ENCODE data around the gene OR14C36. TPM values are rescaled to one million over a fixed set of nuclear protein-coding genes. Genes with fewer than 3 reads are reported as not detected.

Gene OR14C36
- polyA plus RNA-seq, 1 donor (not counting 4 experiments of a cell fraction or from before 2014, with no cell fraction given), result not detected

DNA sequence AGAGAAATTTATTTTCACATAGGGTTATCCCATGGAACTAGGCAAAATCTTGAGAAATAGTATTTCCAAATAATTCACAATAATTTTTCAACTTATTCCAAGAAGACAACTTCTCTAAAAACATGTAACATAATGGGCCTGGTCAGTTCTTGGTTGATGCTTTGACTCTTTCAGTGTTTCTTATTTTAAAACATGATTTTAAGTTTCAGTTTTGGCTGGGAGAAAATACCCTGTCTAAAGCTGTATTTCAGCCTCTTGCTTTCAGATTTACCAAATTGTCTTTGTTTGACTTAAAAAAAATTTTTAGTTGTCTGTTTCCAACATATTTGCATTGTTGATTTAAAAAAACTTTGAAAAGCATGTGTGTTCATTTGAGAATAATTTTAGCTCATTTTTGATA is 18.0 kb downstream of the OR14C36 start:
- Histone ChIP-seq H3K9ac (ENCODE audit: control insufficient read depth, extremely low read depth, insufficient read depth, low read length) (no peak overlapping the region), H3K79me2 (ENCODE audit: control insufficient read depth, insufficient read depth, low read length) (no peaks in the 10 kb centered on the region), H2AFZ (ENCODE audit: control insufficient read depth, low read length) (no peak overlapping the region), H3K4me3 (ENCODE audit: control insufficient read depth in 2 of 3, extremely low read depth in 1 of 3, insufficient read depth in 2 of 3, low read depth in 1 of 3, low read length in 3 of 3) (no peak overlapping the region), H3K4me1 (ENCODE audit: control insufficient read depth, extremely low read depth, insufficient read depth, low read length) (no peaks in the 10 kb centered on the region), H3K27me3 (ENCODE audit: control insufficient read depth, extremely low read depth, insufficient read depth, low read length) (no peaks in the 10 kb centered on the region), H3K36me3 (ENCODE audit: control insufficient read depth in 2 of 2, extremely low read depth in 1 of 2, insufficient read depth in 2 of 2, low read length in 2 of 2) (no peaks in the 10 kb centered on the region), H4K20me1 (ENCODE audit: control insufficient read depth, extremely low read depth, insufficient read depth, low read length) (no peaks in the 10 kb centered on the region), H3K27ac (ENCODE audit: control insufficient read depth, insufficient read depth, low read length) (no peak overlapping the region), H3K4me2 (ENCODE audit: control insufficient read depth, extremely low read depth, insufficient read depth, low read depth, low read length) (no peak overlapping the region), H3K9me3 (ENCODE audit: control insufficient read depth, low read depth, low read length) (no peaks in the 10 kb centered on the region), H3K9me1 (ENCODE audit: control insufficient read depth, extremely low read depth, insufficient read depth, low read length) (no peaks in the 10 kb centered on the region)
- dilution Hi-C loops (cut with MboI; ENCODE audit: extremely low pct_ligation_motif_present, low sequenced_read_pairs), result no loop called here
- no peak for DNase-seq (ENCODE audit: low read depth, low spot score)
- no peak for FAIRE-seq
- TF ChIP-seq, protein P1, sequence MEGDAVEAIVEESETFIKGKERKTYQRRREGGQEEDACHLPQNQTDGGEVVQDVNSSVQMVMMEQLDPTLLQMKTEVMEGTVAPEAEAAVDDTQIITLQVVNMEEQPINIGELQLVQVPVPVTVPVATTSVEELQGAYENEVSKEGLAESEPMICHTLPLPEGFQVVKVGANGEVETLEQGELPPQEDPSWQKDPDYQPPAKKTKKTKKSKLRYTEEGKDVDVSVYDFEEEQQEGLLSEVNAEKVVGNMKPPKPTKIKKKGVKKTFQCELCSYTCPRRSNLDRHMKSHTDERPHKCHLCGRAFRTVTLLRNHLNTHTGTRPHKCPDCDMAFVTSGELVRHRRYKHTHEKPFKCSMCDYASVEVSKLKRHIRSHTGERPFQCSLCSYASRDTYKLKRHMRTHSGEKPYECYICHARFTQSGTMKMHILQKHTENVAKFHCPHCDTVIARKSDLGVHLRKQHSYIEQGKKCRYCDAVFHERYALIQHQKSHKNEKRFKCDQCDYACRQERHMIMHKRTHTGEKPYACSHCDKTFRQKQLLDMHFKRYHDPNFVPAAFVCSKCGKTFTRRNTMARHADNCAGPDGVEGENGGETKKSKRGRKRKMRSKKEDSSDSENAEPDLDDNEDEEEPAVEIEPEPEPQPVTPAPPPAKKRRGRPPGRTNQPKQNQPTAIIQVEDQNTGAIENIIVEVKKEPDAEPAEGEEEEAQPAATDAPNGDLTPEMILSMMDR (optimal IDR thresholded peaks at IDR 0.05 in 1 of 3, IDR thresholded peaks at IDR 0.05 in 1 of 3, conservative IDR thresholded peaks at IDR 0.05 in 1 of 3; ENCODE audit: extremely low read depth in 1 of 3, insufficient read depth in 2 of 3, low read length in 3 of 3), result no peak
- no peak for TF ChIP-seq EZH2 (IDR thresholded peaks at IDR 0.05; ENCODE audit: low read length)

DNA sequence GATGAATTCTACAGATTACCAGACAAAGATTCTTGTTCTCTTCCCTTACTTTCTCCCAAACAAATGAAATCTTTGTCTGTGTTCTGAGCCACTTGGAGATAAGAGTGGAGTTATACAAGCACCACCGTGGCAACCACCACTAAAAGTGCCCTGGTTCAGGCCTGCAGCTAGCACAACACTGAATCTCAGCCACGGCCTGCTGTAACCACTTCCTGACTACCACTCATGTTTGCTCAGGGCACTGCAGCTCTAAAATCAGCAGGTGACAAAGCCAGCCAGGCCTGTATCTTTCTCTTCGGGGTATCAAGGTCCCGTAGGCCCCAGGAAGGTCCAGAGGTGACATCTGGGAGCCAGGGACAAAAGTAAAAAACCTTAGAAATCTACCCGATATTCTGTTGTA is 23.8 kb downstream of the OR14C36 start:
- no peak overlapping the region for H3K4me3 ChIP-seq (ENCODE audit: control insufficient read depth in 2 of 3, extremely low read depth in 1 of 3, insufficient read depth in 2 of 3, low read depth in 1 of 3, low read length in 3 of 3)
- H3K4me1 ChIP-seq (ENCODE audit: control insufficient read depth, extremely low read depth, insufficient read depth, low read length), result no peaks in the 10 kb centered on the region
- no peak overlapping the region for H3K27ac ChIP-seq (ENCODE audit: control insufficient read depth, insufficient read depth, low read length)
- no peak for TF ChIP-seq EZH2 (IDR thresholded peaks at IDR 0.05; ENCODE audit: low read length)
- TF ChIP-seq, protein P1 (optimal IDR thresholded peaks at IDR 0.05 in 1 of 3, IDR thresholded peaks at IDR 0.05 in 1 of 3, conservative IDR thresholded peaks at IDR 0.05 in 1 of 3; ENCODE audit: extremely low read depth in 1 of 3, insufficient read depth in 2 of 3, low read length in 3 of 3), result no peak
- H3K36me3 ChIP-seq (ENCODE audit: control insufficient read depth in 2 of 2, extremely low read depth in 1 of 2, insufficient read depth in 2 of 2, low read length in 2 of 2), result no peaks in the 10 kb centered on the region
- DNase-seq (ENCODE audit: low read depth, low spot score) (no peak), FAIRE-seq (no peak)
- no peak overlapping the region for H3K9ac ChIP-seq (ENCODE audit: control insufficient read depth, extremely low read depth, insufficient read depth, low read length)
- H3K79me2 ChIP-seq (ENCODE audit: control insufficient read depth, insufficient read depth, low read length), result no peaks in the 10 kb centered on the region
- no peaks in the 10 kb centered on the region for H4K20me1 ChIP-seq (ENCODE audit: control insufficient read depth, extremely low read depth, insufficient read depth, low read length)
- no peak overlapping the region for H2AFZ ChIP-seq (ENCODE audit: control insufficient read depth, low read length)
- no peak overlapping the region for H3K4me2 ChIP-seq (ENCODE audit: control insufficient read depth, extremely low read depth, insufficient read depth, low read depth, low read length)
- dilution Hi-C loops (cut with MboI; ENCODE audit: extremely low pct_ligation_motif_present, low sequenced_read_pairs), result no loop called here
- H3K27me3 ChIP-seq (ENCODE audit: control insufficient read depth, extremely low read depth, insufficient read depth, low read length), result no peaks in the 10 kb centered on the region
- no peaks in the 10 kb centered on the region for H3K9me1 ChIP-seq (ENCODE audit: control insufficient read depth, extremely low read depth, insufficient read depth, low read length)
- H3K9me3 ChIP-seq (ENCODE audit: control insufficient read depth, low read depth, low read length), result no peaks in the 10 kb centered on the region
